SU-DHL-6 (cell line): ENCODE results near the gene PDZRN3.

Experiments used
- CTCF ChIP-seq: fragments of 200-600 bp; sonication (generic); IDR thresholded peaks from one replicate; pipeline ENCODE4 v1.5.1; 2017; ENCODE audit warnings: antibody characterized with exemption, mild to moderate bottlenecking, low read length, moderate library complexity; ENCODE audit not compliant: insufficient read depth, poor library complexity, severe bottlenecking
- EZH2phosphoT487 ChIP-seq: fragments of 200-600 bp; sonication (generic), shearing (Covaris generic); conservative IDR thresholded peaks from 2 replicates; pipeline ENCODE4 v1.6.1; 2018; ENCODE audit warnings: mild to moderate bottlenecking, antibody characterized with exemption, low read length, moderate library complexity, mixed read lengths

DNA sequence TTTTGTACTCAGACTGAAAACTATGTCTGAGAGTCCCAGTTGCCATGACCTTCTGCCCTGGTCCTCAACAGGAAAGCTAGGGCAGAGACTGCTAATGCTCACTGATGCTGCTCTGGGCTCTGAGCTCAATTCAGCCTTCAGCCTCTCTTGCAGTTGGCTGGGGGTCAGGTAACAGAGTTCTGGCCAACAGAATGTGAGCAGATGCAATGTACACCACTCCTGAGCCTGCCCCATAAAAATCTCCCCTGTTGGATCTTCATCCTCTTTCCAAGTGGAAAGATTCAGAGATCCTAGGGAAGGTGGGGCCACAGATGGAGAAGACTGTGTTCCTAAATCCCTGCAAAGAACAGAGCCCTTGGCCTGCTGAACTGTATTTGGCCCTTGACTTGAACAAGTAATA, 87.8 kb downstream of the PDZRN3 start:
- TF ChIP-seq CTCF: no peak
- no peak for TF ChIP-seq EZH2phosphoT487
